Measurements from ENCODE around the gene DNAJC30. TPM values are rescaled to one million over a fixed set of nuclear protein-coding genes. Genes with fewer than 3 reads are reported as not detected.

Gene DNAJC30
- total RNA-seq, 2 experiments from 2014 or later, result 10.0 to 10.7 TPM

DNA sequence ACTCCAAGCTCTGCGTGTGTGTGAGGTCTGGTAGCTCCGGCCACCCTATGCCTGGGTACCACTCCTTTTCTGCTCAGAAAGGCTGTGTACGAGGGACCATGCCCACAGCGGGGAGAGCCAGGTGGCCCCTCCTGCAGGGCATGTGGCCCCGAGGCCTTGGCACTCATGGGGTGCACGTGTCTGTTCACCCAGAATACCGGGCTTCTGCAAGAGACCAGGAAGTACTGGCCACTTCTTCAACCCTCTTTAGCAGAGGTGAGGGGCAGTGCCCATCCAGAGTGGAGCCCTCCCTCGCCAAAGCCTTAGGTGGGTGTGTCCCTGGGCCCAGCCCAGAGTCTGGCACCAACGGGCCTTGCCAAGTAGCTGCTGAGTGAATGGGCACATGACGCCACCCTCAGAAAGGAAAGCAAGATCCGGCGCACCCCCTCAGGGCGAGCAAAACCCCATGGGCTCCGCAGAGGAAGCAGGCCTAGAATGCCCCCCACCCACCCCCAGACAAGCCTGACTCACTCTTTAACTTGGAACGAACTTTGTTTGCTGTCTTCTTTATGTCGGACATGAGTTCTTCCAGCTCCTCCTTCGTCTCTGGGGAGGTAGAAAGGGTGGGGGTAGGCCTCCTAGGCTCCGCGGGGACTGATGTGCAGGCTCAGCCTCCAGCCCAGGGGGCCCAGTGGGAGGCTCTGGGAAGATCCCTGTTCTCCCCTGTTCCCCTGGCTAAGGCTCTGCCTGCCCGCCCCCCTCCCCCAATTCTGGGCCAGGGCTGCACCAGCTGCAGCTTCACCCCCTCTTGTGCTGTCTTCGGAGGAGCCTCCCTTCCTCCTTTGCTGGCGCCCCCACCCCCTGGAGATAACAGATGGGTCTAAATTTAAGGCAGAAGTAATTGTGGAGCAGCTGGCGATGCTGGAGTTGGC, 21.6 kb upstream of the DNAJC30 start:
- Mint-ChIP-seq H3K4me1 (peaks cover 4% of the 10 kb centered on the region), H3K9me3 (no peaks in the 10 kb centered on the region), H3K4me3 (no peak overlapping the region), H3K27ac (no peak overlapping the region), H3K36me3 (peaks cover 6% of the 10 kb centered on the region), H3K27me3 (no peaks in the 10 kb centered on the region)
- ATAC-seq (ENCODE audit: low read depth) (no peak), DNase-seq (no peak)
- POLR2A ChIA-PET, result no interaction called here

DNA sequence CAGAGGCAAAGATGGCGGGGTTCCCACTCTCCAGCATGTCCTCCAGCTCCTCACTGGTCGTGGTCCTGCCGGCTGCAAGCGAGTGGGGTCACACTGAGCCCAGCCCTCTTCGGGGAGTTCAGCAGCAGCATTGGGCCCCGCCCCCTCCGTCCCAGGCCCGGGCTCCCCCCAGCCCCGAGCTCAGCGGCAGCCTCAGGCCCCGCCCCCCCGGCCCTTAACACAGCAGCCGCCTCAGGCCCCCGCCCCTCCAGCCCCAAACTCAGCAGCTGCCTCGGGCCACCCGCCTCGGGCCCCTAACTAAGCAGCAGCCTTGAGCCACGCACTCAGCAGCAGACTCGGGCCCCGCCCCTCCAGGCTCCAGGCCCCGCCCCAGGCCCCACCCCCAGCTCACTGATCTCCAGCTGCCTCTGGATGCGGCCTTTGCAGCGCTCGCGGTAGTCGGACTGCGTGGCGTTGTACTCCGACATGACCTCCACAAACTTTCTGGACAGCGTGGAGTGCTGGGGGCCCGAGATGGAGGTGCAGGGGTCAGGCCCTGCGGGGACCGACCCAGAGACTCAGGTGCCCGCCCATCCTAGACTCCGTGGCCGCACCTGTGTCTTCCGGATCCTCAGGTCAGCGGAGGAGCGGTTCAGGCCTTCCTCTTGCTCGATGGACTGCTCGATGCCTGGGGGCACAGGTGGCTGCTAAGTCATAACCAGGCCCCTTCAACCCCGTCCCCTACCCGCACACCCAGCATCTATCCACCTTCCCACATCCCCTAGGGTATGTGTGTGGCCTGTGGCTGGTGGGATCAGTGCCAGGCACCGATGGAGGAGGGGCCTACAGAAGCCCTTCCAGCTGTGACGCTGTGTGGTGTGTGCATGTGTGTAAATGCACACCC, 20.7 kb upstream of the DNAJC30 start:
- POLR2A ChIA-PET, result interaction anchor here (1.2 kb wide), 1 partner anchor 14 kb away, joined by 4 read pairs; no protein-coding TSS in a partner anchor
- peaks cover 4% of the 10 kb centered on the region for H3K4me1 Mint-ChIP-seq
- no peaks in the 10 kb centered on the region for H3K9me3 Mint-ChIP-seq
- no peaks in the 10 kb centered on the region for H3K27me3 Mint-ChIP-seq
- DNase-seq (peak; percentile 50), ATAC-seq (ENCODE audit: low read depth) (peak; percentile 57)
- H3K4me3 Mint-ChIP-seq, result no peak overlapping the region
- peaks cover 6% of the 10 kb centered on the region for H3K36me3 Mint-ChIP-seq
- no peak overlapping the region for H3K27ac Mint-ChIP-seq

DNA sequence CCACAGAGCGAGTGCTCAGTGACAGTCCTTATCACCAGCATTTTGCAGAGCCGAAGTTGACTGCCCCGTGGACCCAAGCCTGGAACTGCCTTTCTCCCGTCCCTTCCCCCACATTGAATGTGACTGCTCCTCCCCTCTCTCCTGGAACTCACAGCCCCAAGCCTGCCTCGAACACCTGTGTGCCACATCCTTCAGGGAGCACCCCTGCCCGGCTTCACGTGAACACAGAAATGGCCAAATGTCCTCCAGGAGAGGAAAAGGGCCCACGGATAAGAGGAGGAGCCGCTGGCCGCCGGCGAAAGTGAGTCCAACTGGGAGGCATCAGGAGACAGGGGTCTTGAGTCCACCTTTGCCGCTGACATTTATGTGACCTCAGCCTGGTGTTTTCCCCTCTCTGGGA, 20.0 kb upstream of the DNAJC30 start:
- Mint-ChIP-seq H3K27ac (no peak overlapping the region), H3K27me3 (no peaks in the 10 kb centered on the region), H3K36me3 (peaks cover 8% of the 10 kb centered on the region), H3K9me3 (no peaks in the 10 kb centered on the region), H3K4me1 (peaks cover 4% of the 10 kb centered on the region), H3K4me3 (no peak overlapping the region)
- POLR2A ChIA-PET, result interaction anchor here (1.2 kb wide), 1 partner anchor 15 kb away, joined by 4 read pairs; no protein-coding TSS in a partner anchor
- no peak for ATAC-seq (ENCODE audit: low read depth)
- no peak for DNase-seq

DNA sequence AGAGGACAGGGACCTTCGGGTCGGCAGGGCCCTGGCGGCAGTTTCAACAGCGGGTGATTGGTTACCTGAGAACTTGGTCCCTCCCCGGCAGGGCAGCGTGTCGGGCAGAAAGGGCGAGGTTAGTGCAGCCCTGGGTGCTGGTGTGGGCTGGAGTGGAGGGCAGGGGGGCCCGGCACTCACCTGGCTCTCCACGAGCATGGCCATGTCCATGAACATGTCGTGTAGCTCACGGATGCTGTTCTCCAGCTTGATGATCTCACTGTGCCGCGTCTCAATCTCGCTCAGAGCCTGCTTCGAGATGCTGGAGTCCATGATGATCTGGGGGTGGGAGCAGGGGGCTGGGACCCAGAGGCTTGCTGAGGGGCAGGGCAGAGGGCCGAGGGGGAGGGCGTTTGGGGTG, 19.4 kb upstream of the DNAJC30 start:
- no peaks in the 10 kb centered on the region for H3K27me3 Mint-ChIP-seq
- no peaks in the 10 kb centered on the region for H3K9me3 Mint-ChIP-seq
- DNase-seq (no peak), ATAC-seq (ENCODE audit: low read depth) (no peak)
- H3K27ac Mint-ChIP-seq, result no peak overlapping the region
- H3K4me1 Mint-ChIP-seq, result peaks cover 4% of the 10 kb centered on the region
- no peak overlapping the region for H3K4me3 Mint-ChIP-seq
- POLR2A ChIA-PET, result interaction anchor here (1.2 kb wide), 1 partner anchor 16 kb away, joined by 4 read pairs; no protein-coding TSS in a partner anchor
- peaks cover 8% of the 10 kb centered on the region for H3K36me3 Mint-ChIP-seq

DNA sequence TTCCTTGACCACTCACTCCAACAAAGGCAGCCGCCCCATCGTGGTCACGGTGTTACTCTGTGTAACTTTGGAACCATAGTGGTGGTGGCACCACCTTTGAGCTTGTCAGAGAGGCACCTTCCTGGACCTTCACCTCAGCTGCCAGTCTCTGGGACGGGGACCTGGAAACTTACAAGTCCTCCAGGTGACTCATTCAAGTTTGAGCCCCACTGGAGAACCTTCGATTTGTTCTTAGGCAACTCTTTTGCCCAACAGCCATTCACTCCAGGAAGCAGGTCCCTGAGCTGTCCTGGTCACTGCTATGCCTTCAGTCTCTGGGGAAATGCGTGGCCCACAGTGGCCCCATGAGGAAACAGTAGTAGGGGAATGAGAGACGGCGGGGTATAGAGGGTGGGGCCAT, 19.0 kb upstream of the DNAJC30 start:
- Mint-ChIP-seq H3K9me3 (no peaks in the 10 kb centered on the region), H3K27ac (no peak overlapping the region), H3K4me1 (peaks cover 4% of the 10 kb centered on the region), H3K27me3 (no peaks in the 10 kb centered on the region), H3K36me3 (peaks cover 11% of the 10 kb centered on the region), H3K4me3 (no peak overlapping the region)
- DNase-seq (no peak), ATAC-seq (ENCODE audit: low read depth) (no peak)
- POLR2A ChIA-PET, result no interaction called here

DNA sequence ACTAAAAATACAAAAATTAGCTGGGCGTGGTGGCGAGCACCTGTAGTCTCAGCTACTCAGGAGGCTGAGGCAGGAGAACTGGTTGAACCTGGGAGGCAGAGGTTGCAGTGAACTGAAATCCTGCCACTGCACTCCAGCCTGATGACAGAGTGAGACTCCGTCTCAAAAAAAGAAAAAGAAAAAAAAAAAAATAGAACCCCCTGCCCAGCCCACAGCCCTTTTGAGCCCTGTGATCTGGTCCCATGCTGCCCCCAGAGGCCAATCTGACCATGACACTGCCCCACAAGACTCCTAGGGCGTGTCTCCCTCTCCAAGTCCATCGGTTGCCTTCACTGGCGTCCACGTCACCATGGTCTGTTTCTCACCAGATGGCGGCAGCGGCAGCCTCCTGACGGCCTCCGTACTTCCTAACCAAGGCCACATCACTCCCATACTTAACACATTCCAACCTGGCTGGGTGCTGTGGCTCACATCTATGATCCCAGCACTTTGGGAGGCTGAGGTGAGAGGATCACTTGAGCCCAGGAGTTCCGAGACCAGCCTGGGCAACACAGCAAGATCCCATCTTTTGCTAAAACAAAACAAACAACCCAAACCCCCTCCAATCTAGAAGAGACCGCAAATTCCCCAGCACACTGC, 18.2 kb upstream of the DNAJC30 start:
- ATAC-seq (ENCODE audit: low read depth) (peak; percentile 28), DNase-seq (no peak)
- H3K27me3 Mint-ChIP-seq, result no peaks in the 10 kb centered on the region
- peaks cover 11% of the 10 kb centered on the region for H3K36me3 Mint-ChIP-seq
- peaks cover 2% of the 10 kb centered on the region for H3K4me1 Mint-ChIP-seq
- H3K4me3 Mint-ChIP-seq, result no peak overlapping the region
- H3K9me3 Mint-ChIP-seq, result no peaks in the 10 kb centered on the region
- POLR2A ChIA-PET, result no interaction called here
- H3K27ac Mint-ChIP-seq, result no peak overlapping the region

DNA sequence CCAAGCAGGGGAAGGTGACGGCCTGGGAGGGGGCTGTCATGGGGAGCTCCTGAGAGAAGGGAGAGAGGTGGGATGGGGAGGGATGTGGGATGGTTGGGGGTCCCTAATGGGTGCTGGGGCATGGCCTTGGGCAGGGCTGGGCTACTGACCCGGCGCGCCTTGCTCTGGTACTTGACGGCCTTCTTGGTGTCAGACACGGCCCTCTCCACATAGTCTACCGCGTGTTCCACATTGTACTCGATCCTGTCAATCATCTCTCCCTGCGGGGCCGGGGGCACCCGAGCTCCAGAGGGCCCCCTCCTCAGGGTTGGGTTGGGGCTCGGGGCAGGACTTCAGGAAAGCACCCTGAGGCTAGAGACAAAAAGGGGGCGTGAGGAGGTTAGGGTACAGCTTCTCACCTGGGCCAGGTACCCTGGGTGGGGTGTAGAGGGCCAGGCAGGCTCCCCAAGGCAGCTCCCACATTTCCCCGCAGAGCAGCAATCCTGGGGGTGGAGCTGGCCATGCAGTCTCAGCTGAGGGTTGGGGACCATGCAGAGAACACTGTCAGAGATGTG, 17.4 kb upstream of the DNAJC30 start:
- no peak for DNase-seq
- POLR2A ChIA-PET, result no interaction called here
- Mint-ChIP-seq H3K27me3 (no peaks in the 10 kb centered on the region), H3K36me3 (peaks cover 11% of the 10 kb centered on the region), H3K27ac (no peak overlapping the region), H3K4me3 (no peak overlapping the region), H3K4me1 (peaks cover 2% of the 10 kb centered on the region), H3K9me3 (no peaks in the 10 kb centered on the region)
- ATAC-seq (ENCODE audit: low read depth), result no peak

DNA sequence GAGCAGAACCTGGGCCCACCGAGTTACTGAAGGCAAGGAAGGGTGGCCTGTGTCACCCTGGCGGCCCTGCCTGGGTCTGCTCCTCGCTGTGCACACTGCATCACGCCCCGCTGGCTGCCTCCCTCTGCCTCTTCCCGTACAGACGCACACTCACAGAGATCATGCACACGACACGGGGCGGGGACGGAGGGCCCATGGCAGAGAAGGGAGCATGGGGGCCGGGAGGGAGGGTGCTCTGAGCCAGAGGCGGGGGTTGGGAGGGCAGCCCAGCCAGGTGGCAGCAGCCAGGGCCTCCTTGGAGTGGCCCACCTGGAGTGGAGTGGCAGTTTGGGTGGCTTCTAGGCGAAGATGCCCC, 16.8 kb upstream of the DNAJC30 start:
- DNase-seq (no peak), ATAC-seq (ENCODE audit: low read depth) (no peak)
- POLR2A ChIA-PET, result no interaction called here
- Mint-ChIP-seq H3K9me3 (no peaks in the 10 kb centered on the region), H3K4me3 (no peak overlapping the region), H3K4me1 (peaks cover 2% of the 10 kb centered on the region), H3K36me3 (peaks cover 13% of the 10 kb centered on the region), H3K27me3 (no peaks in the 10 kb centered on the region), H3K27ac (peak overlapping the region; percentile 25)

DNA sequence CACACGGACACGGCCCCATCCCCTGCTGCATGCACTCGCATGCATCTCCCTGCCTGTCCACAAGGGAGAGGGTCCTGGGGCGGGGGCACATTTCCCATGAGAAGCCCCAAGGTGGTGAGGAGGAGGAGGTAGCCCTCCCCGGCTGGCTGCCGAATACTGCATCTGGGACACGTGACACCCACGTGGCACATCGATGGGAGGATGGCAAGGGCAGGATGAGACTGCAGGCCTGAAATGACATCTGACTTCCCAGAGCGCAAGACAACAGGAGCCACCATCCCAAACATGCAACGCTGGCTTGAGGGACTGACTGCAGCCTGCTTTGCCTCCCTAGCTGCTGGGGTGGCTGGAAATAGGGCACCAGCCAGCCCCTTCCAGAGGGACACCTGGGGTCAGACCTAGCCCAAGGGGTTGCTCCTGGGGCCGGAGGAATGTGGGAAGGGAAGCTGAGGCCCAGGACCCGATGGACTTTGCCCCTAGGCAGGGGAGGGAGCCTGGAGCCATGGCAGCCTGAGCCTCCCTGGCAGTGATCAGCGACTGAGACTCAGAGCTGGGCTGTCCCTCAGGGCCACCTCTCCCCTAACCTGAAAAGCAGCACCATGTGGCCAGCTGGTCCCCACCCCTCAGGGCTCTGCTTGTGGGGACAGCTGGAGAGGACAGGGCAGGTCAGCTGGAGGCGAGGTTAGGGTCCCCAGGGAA, 16.3 kb upstream of the DNAJC30 start:
- DNase-seq (no peak), ATAC-seq (ENCODE audit: low read depth) (no peak)
- Mint-ChIP-seq H3K27me3 (no peaks in the 10 kb centered on the region), H3K27ac (no peak overlapping the region), H3K4me3 (no peak overlapping the region), H3K36me3 (peaks cover 15% of the 10 kb centered on the region), H3K4me1 (peaks cover 3% of the 10 kb centered on the region), H3K9me3 (no peaks in the 10 kb centered on the region)
- POLR2A ChIA-PET, result no interaction called here

DNA sequence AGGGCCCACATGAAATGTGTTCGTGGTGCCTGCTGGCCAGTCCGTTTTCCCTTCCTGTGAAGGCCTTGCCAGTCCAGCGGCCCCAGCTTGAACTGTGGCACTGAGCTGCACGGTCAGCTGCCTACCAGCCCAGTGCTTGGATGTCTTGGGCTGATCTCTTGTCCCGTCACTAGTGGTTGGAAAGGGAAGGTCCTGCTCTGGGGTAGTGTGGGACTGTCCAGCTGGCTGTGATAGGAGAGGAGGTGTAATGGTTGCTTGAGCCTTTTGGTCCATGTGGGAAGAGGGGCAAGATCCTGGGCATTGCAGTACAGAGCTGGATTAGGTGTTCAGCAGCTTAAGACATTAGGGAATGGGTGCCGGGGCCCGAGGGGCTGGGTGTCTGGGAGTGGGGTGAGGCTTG, 15.2 kb upstream of the DNAJC30 start:
- no peak overlapping the region for H3K4me3 Mint-ChIP-seq
- H3K27me3 Mint-ChIP-seq, result no peaks in the 10 kb centered on the region
- DNase-seq (no peak), ATAC-seq (ENCODE audit: low read depth) (no peak)
- no peaks in the 10 kb centered on the region for H3K9me3 Mint-ChIP-seq
- H3K4me1 Mint-ChIP-seq, result peaks cover 5% of the 10 kb centered on the region
- H3K36me3 Mint-ChIP-seq, result peaks cover 19% of the 10 kb centered on the region
- no peak overlapping the region for H3K27ac Mint-ChIP-seq
- POLR2A ChIA-PET, result interaction anchor here (0.6 to 0.8 kb wide), 2 partner anchors 12 to 179 kb away, joined by 4 read pairs; no protein-coding TSS in a partner anchor

DNA sequence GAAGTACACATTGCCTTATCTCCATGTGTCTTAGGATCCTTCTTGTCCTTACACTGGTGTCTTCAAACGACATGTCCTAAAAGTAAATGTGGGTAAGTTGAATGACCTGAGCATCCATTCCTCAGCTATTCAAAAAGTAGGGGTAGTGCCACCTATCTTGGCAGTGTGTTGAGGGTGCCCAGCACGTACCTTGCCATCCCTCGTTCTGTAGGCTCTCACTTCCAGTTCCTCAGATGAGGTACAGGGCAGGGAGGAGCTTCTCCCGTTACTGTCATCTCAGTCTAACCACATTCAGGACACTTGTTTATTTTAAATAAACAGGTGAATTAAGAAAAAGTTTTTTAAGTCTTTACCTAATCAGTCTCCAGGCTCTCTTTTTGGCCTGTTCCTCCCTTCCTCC, 13.1 kb upstream of the DNAJC30 start:
- Mint-ChIP-seq H3K27ac (no peak overlapping the region), H3K36me3 (peaks cover 23% of the 10 kb centered on the region), H3K9me3 (no peaks in the 10 kb centered on the region), H3K27me3 (no peaks in the 10 kb centered on the region), H3K4me1 (peaks cover 3% of the 10 kb centered on the region), H3K4me3 (no peak overlapping the region)
- DNase-seq, result no peak
- no peak for ATAC-seq (ENCODE audit: low read depth)
- POLR2A ChIA-PET, result no interaction called here

DNA sequence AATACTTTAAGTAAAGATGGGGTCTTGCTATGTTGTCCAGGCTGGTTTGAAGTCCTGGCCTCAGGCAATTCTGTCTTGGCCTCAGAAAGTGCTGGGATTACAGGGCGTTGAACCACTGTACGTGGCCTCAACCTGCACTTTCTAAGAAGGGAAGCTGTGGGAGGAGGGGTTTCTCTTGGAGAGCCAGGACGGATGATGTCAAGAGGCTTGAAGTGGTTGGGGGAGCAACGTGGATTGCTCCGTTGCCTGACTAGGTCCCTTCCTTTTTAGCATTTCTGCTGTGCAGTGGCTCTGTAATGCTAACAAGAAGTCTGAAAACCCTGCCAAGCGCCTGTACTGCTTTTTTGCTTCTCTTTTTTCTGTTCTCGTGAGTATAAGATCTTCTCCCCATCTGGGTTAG, 7.4 kb upstream of the DNAJC30 start:
- POLR2A ChIA-PET, result no interaction called here
- no peaks in the 10 kb centered on the region for H3K27me3 Mint-ChIP-seq
- no peak overlapping the region for H3K27ac Mint-ChIP-seq
- DNase-seq (no peak), ATAC-seq (ENCODE audit: low read depth) (no peak)
- H3K9me3 Mint-ChIP-seq, result no peaks in the 10 kb centered on the region
- peaks cover 45% of the 10 kb centered on the region for H3K36me3 Mint-ChIP-seq
- H3K4me3 Mint-ChIP-seq, result no peak overlapping the region
- H3K4me1 Mint-ChIP-seq, result peaks cover 20% of the 10 kb centered on the region

DNA sequence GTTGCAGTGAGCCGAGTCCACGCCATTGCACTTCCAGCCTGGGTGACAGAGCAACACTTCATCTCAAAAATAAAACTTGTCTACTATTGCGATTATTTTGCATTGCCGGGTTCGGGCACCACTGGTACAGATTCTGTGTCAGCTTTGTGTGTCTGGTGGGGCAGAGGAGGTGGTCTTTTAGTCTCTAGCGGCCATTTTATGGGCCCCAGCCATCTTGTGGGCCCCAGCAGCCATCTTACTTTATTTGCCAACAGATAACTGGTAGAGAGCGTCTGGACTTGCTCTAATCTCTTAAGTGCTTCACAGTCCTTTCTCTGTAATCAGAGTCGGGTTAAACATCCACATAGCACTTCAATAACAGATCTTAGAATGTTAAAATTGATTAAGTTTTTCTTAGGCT, 5.0 kb upstream of the DNAJC30 start:
- H3K4me1 Mint-ChIP-seq, result peaks cover 21% of the 10 kb centered on the region
- POLR2A ChIA-PET, result no interaction called here
- ATAC-seq (ENCODE audit: low read depth), result no peak
- no peak for DNase-seq
- H3K4me3 Mint-ChIP-seq, result peak overlapping the region; percentile 46
- H3K27me3 Mint-ChIP-seq, result no peaks in the 10 kb centered on the region
- H3K36me3 Mint-ChIP-seq, result peaks cover 39% of the 10 kb centered on the region
- peak overlapping the region; percentile 81 for H3K27ac Mint-ChIP-seq
- no peaks in the 10 kb centered on the region for H3K9me3 Mint-ChIP-seq

Data from activated naive CD8-positive, alpha-beta T cell treated with anti-CD3 and anti-CD28 coated beads, Interleukin-2, amount 10 ng/mL, durations not matched to agents 7 days and 5 days (primary cell).